Spleen (tissue), 11 donors: ENCODE data around the gene EFCAB8. TPM values are rescaled to one million over a fixed set of nuclear protein-coding genes. Genes with fewer than 3 reads are reported as not detected.

ENCODE experiments used
- DNase-seq: peaks from one replicate; pipeline ENCODE4 v3.0.0-alpha.2; 2020
- H3K27ac ChIP-seq, 8 donors: fragments of 200-600 bp; sonication (generic) in 7 of 8; 1 replicate in 4 of 8; 2 replicates in 4 of 8; pipeline versions ENCODE4 v1.5.0 to v1.8.0; 2016 to 2021; ENCODE audit warnings: inconsistent platforms in 4 of 8, mild to moderate bottlenecking in 4 of 8, moderate library complexity in 1 of 8
- H3K27me3 ChIP-seq, 7 donors: fragments of 200-600 bp; sonication (generic) in 6 of 7; replicated peaks in 1 of 7; 1 replicate in 4 of 7; 2 replicates in 3 of 7; pipeline versions ENCODE4 v1.5.0 to v1.8.0; 2016 to 2021; ENCODE audit warnings: inconsistent platforms in 3 of 7, mild to moderate bottlenecking in 1 of 7
- H3K36me3 ChIP-seq, 6 donors: fragments of 200-600 bp; sonication (generic) in 5 of 6; 1 replicate in 4 of 6; 2 replicates in 2 of 6; pipeline versions ENCODE4 v1.5.0 to v1.8.0; 2016 to 2021; ENCODE audit warnings: inconsistent platforms in 2 of 6
- H3K4me1 ChIP-seq, 6 donors: fragments of 200-600 bp; sonication (generic) in 5 of 6; 1 replicate in 3 of 6; 2 replicates in 3 of 6; pipeline versions ENCODE4 v1.5.0 to v1.8.0; 2016 to 2021; ENCODE audit warnings: inconsistent platforms in 3 of 6
- H3K4me3 ChIP-seq, 8 donors: fragments of 200-600 bp; sonication (generic) in 7 of 8; 1 replicate in 4 of 8; 2 replicates in 4 of 8; pipeline versions ENCODE4 v1.5.0 to v1.8.0; 2016 to 2021; ENCODE audit warnings: inconsistent platforms in 4 of 8, mild to moderate bottlenecking in 4 of 8, moderate library complexity in 2 of 8
- H3K9me3 ChIP-seq, 8 donors: fragments of 200-600 bp; sonication (generic) in 7 of 8; 1 replicate in 4 of 8; 2 replicates in 4 of 8; pipeline versions ENCODE4 v1.5.0 to v1.8.0; 2016 to 2021; ENCODE audit warnings: inconsistent platforms in 4 of 8
- CTCF ChIP-seq, 11 experiments: fragments of 200-600 bp in 7 of 11; fragments of 450-650 bp in 4 of 11; sonication (generic) in 4 of 11; IDR thresholded peaks in 8 of 11; conservative IDR thresholded peaks in 3 of 11; 1 replicate in 7 of 11; 2 replicates in 4 of 11; pipeline versions ENCODE4 v1.4.0 to v1.8.0; 2016 to 2021; ENCODE audit warnings: antibody characterized with exemption in 11 of 11, inconsistent platforms in 4 of 11, mild to moderate bottlenecking in 1 of 11
- POLR2A ChIP-seq, 3 donors: fragments of 450-650 bp; IDR thresholded peaks; one replicate each; pipeline ENCODE4 v1.5.1; 2017; ENCODE audit warnings: antibody characterized with exemption in 3 of 3, mild to moderate bottlenecking in 1 of 3
- POLR2AphosphoS5 ChIP-seq, 3 donors: sonication (generic); formaldehyde crosslinking; IDR thresholded peaks; one replicate each; pipeline ENCODE4 v1.5.1; 2017; ENCODE audit warnings: antibody characterized with exemption in 3 of 3
- WGBS, 5 donors: extraction: QIAGEN DNeasy Blood & Tissue Kit in 3 of 5; methylation state at CpG; one replicate each; pipeline versions ENCODE4 v1.1.5 to v1.1.7; 2013 to 2018; 5-methylcytosine and 5-hydroxymethylcytosine counted together
- intact Hi-C: fragments of 100-400 bp; cut with DNase I; formaldehyde crosslinking; loops from one replicate; pipeline ENCODE4 v1.15.0; 2023; ENCODE audit warnings: low total_unique reads
- polyA plus RNA-seq, 3 donors: library from polyadenylated mRNA; stranded (reverse); fragments of 200-250 nt; gene quantifications; one replicate each; pipeline ENCODE4 v1.2.1, GENCODE V29; 2013
- total RNA-seq, 7 donors: library from RNA; depleted of rRNA in 3 of 7; stranded (reverse); fragments of >200 nt in 3 of 7; fragmentation: NEBNext Ultra II Directional in 4 of 7; extraction: Animal tissue kit (Norgen Biotek cat#: 25700) in 4 of 7; gene quantifications; one replicate each; pipeline versions ENCODE4 v1.1.0 to v1.2.1, GENCODE V29; 2016 to 2021
- donor health status: healthy with polysubstance abuse.
- donor health status: DM: no; HTN: no; CAD: no; lungs with moderate emphysema.
- donor health status: DM: no; HTN: no; CAD: no.
- donor health status: Bipolar disorder and iron deficiency.
- donor health status: healthy.
- donor health status: DM: no; HTN: no; CAD: no.
- donor health status: DM: yes; HTN: yes; CAD: no.

Gene EFCAB8
- total and polyA plus RNA-seq, 10 donors, result 0.06 to 4.2 (median 1.0) TPM

GRCh38 chr20:32841174-32841573, 17.5 kb upstream of the EFCAB8 start:
- intact Hi-C loops, result no loop called here
- peaks cover 0 to 20% (median 0%) of the 10 kb centered on the region in 6 donors for H3K4me1 ChIP-seq
- no peak for DNase-seq
- 35 to 45% (median 42%) methylated on average over 8 to 9 of the region's 9 CpGs for WGBS, 5 donors
- H3K9me3 ChIP-seq, result no peaks in the 10 kb centered on the region
- peaks cover 8 to 100% (median 77%) of the 10 kb centered on the region in 6 donors for H3K36me3 ChIP-seq
- no peaks in the 10 kb centered on the region for H3K27me3 ChIP-seq
- H3K4me3 ChIP-seq, result no peak overlapping the region
- no peak overlapping the region for H3K27ac ChIP-seq
- no peak for TF ChIP-seq POLR2A (IDR thresholded peaks at IDR 0.05)
- no peak for TF ChIP-seq POLR2AphosphoS5 (IDR thresholded peaks at IDR 0.05)
- no peak for TF ChIP-seq CTCF (IDR thresholded peaks at IDR 0.05 in 8 of 11, conservative IDR thresholded peaks at IDR 0.05 in 3 of 11)

- Histone ChIP-seq H3K27ac (no peak overlapping the region), H3K36me3 (peaks cover 7 to 100% (median 77%) of the 10 kb centered on the region in 6 donors), H3K27me3 (no peaks in the 10 kb centered on the region), H3K4me3 (no peak overlapping the region), H3K9me3 (no peaks in the 10 kb centered on the region), H3K4me1 (peaks cover 0 to 20% (median 0%) of the 10 kb centered on the region in 6 donors)
- TF ChIP-seq POLR2A (IDR thresholded peaks at IDR 0.05), result no peak
- no peak for TF ChIP-seq CTCF (IDR thresholded peaks at IDR 0.05 in 8 of 11, conservative IDR thresholded peaks at IDR 0.05 in 3 of 11)
- TF ChIP-seq POLR2AphosphoS5 (IDR thresholded peaks at IDR 0.05), result no peak
- intact Hi-C loops, result no loop called here
- 74 to 93% (median 80%) methylated on average over 2 of the region's 2 CpGs for WGBS, 5 donors
- no peak for DNase-seq
Measured at GRCh38 chr20:32841632-32842031, 17.1 kb upstream of the EFCAB8 start.

- no peak overlapping the region for H3K27ac ChIP-seq
- peaks cover 2 to 100% (median 77%) of the 10 kb centered on the region in 6 donors for H3K36me3 ChIP-seq
- WGBS, 5 donors, result 80 to 92% (median 88%) methylated on average over 8 of the region's 8 CpGs
- no peak overlapping the region for H3K4me3 ChIP-seq
- H3K4me1 ChIP-seq, result peaks cover 0 to 20% (median 0%) of the 10 kb centered on the region in 6 donors
- H3K9me3 ChIP-seq, result no peaks in the 10 kb centered on the region
- TF ChIP-seq POLR2AphosphoS5 (IDR thresholded peaks at IDR 0.05), result no peak
- no peak for TF ChIP-seq POLR2A (IDR thresholded peaks at IDR 0.05)
- TF ChIP-seq CTCF (IDR thresholded peaks at IDR 0.05 in 8 of 11, conservative IDR thresholded peaks at IDR 0.05 in 3 of 11), result no peak
- H3K27me3 ChIP-seq, result no peaks in the 10 kb centered on the region
- no peak for DNase-seq
- intact Hi-C loops, result no loop called here
Measured at GRCh38 chr20:32842688-32843524, 15.8 kb upstream of the EFCAB8 start.

- peaks cover 0 to 22% (median 6%) of the 10 kb centered on the region in 6 donors for H3K4me1 ChIP-seq
- intact Hi-C loops, result no loop called here
- DNase-seq, result no peak
- H3K36me3 ChIP-seq, result peaks cover 2 to 100% (median 70%) of the 10 kb centered on the region in 6 donors
- no peaks in the 10 kb centered on the region for H3K9me3 ChIP-seq
- H3K27me3 ChIP-seq, result no peaks in the 10 kb centered on the region
- TF ChIP-seq CTCF (IDR thresholded peaks at IDR 0.05 in 8 of 11, conservative IDR thresholded peaks at IDR 0.05 in 3 of 11), result no peak
- TF ChIP-seq POLR2AphosphoS5 (IDR thresholded peaks at IDR 0.05), result no peak
- TF ChIP-seq POLR2A (IDR thresholded peaks at IDR 0.05), result no peak
- H3K4me3 ChIP-seq, result no peak overlapping the region
- 87 to 100% (median 97%) methylated on average over 2 of the region's 2 CpGs for WGBS, 5 donors
- H3K27ac ChIP-seq, result no peak overlapping the region
Measured at GRCh38 chr20:32845786-32846185, 12.9 kb upstream of the EFCAB8 start.
